NCI-H2196 treated with DMSO at 0.1 percent for 48 hours (cell line): Measurements from ENCODE around the gene NXN.
"Not testable (repeated sequence)": the region's sequence is repeated elsewhere in the genome, so short reads cannot be mapped to it uniquely, and the experiment has no call there.

Experiments used
- DNase-seq: peaks from one replicate; lab custom pipeline; 2025; ENCODE audit not compliant: unreplicated experiment; lab: John Stamatoyannopoulos, UW

Gene NXN

DNA sequence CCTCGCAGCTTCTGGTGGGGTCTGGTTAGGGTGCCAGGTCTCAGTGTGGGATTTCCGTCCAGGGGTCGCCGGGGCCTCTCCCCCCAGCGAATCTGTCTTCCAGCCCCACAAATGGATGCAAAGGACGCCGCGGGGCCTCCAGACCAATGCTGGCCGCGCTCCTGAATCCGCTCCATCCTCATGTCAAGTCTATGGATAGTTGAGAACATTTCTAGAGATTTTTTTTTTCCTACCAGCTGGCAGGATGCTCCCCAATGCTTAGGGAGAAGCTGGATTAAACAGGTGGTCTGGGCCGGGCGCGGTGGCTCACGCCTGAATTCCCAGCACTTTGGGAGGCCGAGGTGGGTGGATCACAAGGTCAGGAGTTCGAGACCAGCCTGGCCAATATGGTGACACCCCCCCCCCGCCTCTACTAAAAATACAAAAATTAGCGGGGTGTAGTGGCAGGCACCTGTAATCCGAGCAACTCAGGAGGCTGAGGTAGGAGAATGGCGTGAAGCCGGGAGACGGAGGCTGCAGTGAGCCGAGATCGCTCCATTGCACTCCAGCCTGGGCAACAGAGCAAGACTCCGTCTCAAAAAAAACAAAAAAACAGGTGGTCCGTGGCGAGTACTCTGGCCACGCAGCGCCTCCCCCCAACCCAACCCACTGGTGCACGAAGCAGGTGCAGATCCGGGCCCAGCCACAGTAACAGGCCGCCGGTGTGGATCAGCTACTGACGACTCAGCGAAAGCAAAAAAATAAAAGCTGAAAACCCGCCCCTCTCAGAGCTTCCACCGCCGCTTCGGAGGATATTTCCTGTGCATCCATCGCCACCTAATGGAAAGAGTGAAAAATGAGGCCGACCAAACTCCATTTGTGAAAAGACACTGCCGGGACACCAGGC, 1.1 kb upstream of the NXN start:
- DNase-seq, result peak; percentile 51

DNA sequence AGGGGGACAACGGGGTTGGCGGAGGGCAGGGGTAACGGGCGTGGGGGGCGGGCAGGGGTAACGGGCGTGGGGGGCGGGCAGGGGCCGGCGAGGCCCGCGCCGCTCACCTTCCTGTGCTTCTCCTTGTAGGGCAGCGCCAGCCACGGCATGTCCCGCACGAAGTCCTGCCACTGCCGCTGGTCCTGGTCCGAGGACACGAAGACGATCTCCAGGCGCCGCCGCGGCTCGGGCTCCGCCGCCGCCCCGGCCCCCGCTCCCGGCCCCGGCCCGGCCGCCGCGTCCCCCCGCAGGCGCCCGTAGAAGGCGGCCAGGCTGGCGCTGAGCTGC, 401 bp downstream of the NXN start:
- no peak for DNase-seq

DNA sequence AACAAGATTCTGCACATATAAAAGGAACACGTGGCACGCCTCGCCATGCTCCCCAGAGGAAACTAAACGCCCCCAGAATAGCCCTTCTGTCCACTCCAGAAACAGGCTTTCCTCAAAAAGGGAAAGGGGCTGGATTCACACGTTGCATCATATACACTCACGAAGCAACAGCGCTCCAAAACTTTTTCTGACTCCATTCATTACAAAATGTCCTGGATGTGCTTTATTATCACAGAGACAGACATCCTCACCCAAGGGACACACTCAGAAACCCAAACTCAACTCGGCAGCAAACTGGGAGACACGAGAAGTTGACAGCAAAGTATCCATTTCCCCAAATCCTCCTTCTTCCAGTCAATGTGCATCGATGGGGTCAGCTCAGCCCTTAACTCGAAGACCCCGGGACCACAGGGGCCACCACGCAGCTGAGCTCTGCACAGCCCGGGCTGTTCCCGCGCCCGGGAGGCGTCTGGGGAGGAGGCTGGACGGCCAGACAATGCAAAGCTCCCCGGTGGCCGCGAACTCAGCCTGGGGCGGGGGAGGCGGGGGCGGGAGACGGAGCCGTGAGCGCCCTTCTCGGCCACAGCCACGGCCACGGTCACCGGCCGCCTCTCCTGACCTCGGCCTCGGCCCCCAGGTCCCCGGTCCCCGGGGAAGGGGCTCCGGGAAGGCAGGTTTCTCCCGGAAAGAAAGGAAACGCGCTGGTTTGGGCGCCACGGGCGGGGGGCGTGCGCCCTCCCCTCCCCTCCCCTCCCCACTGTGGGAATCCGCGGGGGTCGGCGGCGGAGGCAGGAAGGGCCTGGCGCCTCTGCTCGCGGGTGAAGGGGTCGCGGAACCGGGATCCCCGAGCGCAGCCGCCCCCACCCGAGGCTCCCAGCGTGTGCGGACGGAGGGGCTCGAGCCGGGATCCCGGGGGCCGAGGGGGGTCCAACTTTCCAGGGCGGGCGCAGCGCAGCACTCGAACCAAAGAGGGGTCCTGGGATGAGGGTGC, 1.2 kb downstream of the NXN start:
- no peak for DNase-seq

DNA sequence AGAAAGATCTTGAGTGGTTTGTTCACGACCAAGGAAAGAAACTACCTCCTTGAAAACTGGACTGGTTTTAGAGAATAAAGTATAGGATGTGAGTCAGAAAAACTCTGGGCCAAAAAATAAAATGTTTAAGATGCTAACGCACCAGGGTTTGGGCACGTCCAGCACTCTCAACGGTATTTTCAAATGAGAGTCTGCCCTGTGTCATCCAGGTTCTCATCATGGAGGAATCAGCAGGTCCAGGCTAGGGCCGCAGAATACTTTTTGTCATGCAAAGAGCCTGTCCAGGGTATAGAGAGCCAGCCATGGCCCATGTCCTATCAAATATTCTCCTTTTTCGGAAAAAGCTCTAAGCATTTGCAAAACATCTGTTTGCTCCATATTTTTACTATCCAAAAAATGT, 2.4 kb downstream of the NXN start:
- DNase-seq, result no peak

DNA sequence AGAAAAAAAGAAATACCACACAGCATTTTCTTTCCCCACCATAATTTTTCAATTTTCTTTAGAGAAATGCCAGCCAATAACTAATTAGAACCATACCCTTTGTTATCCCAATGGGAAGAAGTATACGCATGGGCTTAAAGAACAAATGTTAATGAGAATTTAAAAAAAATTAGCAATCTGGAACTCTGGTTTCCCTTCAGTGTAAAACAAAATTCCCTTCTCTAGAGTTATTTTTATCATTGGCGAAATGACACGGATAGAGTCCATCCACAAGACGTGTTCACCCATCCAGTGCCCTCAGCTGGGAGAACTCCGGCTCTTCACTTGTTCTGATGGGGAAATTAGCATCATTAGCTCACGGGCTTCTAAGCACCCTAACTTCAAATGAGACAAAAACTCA, 3.3 kb downstream of the NXN start:
- no peak for DNase-seq

DNA sequence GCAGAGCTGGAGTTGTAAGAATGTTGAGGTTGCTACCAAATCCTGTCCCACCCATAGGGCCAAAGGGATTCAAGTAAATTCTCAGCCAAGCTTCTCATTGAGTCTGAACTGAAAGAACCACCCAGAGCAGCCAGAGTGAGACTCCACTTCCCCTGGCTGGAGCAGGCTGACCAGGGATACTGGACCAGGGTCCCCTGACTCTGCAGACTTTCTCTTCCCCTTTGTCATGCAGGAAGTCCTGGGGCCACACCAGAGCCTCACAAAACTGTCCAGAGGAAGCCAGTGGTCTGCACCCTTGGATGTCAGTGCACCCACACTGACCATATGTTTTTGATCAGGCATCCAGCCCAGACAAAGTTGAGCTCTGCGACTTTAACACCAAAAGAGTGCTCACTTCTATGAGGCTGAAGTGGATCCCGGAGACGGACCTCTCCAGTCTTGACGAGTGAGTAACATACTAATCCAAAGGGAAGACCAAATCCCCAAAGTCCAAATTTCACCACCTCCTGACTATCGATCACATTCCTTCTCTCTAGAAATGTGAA, 4.1 kb downstream of the NXN start:
- DNase-seq, result no peak

DNA sequence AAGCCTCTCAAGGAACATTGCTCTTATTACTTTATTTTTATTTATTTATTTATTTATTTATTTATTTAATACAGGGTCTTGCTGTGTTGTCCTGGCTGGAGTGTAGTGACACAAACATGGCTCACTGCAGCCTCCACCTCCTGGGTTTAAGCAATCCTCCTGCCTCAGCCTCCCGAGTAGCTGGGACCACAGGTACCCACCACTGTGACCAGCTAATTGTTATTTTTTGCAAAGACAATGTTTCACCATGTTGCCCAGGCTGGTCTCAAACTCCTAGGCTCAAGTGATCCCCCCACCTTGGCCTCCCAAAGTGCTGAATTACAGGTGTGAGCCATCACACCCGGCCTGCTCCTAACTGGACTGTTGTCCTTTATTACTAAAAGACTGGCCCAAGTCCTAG, 4.8 kb downstream of the NXN start:
- DNase-seq, result not testable (repeated sequence)

DNA sequence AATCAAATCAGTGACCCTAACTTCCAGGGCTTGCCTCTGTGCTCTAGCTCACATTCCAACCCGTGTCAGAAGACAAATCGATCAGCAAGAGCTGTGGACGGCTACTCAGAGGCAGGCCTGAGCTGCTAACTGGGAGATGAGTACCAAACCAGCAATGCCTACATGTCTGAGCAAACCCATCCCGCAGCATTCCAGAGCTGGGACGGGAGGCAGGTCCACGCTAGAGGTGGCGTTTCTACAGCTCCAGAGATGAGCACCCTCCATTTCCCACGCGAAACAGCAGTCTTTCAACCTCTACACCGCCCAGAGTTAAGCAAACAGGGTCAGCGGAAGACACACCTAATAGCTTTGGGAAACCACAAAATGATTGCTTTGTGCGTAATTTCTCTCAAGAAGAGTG, 6.5 kb downstream of the NXN start:
- DNase-seq, result no peak

DNA sequence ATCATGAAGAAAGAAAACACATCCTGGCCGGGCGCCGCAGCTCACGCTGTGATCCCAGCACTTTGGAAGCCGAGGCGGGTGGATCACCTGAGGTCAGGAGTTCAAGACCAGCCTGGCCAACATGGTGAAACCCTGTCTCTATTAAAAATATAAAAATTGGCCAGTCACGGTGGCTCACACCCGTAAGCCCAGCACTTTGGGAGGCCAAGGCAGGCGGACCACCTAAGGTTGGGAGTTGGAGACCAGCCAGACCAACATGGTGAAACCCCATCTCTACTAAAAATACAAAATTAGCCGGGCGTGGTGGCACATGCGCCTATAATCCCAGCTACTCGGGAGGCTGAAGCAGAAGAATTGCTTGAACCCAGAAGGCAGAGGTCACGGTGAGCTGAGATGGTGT, 7.7 kb downstream of the NXN start:
- DNase-seq, result not testable (repeated sequence)

DNA sequence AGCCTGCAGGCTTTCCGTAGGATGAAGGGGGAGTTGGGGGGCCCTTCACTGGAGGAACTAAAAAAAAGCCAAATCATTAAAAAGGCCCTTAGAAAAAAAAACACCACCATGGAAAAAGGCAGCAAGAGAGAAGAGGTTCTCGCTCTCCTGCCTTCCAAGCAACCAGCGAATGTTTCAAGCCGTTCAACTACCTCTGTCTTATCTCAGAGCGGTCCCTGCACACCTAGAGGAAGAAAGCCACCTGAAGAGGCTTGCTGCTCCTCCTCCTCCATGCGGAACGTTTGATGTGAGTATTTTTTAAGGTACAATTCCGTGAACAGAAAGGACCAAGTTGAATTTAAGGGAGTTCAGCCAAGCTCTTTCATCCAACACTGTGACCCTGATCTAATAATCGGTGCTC, 9.2 kb downstream of the NXN start:
- no peak for DNase-seq

DNA sequence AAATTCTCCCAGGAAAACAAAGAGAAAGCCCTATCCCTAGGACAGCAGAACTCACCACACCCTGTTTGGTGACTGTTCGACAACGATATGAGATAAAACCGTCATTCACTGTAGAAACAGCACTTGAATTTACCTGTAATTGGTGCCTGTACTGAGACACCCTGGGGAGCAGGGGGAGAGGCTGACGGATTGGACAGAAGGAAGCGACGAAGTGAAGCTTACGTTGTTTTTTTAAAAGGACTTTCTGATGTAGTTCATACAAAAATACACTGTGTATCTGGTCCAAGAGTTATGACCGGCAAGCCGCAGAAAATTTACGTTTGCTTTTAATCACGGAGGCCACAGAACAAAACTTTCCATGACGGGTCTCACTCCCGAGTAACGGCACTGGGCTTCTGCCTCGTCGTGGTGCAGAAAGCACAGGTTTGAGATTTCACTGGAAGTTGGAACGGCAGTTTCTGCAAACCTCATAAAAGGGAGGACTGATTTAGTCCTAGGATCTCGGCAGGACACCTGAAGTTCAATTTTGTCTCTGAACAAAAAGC, 9.7 kb downstream of the NXN start:
- DNase-seq, result no peak

DNA sequence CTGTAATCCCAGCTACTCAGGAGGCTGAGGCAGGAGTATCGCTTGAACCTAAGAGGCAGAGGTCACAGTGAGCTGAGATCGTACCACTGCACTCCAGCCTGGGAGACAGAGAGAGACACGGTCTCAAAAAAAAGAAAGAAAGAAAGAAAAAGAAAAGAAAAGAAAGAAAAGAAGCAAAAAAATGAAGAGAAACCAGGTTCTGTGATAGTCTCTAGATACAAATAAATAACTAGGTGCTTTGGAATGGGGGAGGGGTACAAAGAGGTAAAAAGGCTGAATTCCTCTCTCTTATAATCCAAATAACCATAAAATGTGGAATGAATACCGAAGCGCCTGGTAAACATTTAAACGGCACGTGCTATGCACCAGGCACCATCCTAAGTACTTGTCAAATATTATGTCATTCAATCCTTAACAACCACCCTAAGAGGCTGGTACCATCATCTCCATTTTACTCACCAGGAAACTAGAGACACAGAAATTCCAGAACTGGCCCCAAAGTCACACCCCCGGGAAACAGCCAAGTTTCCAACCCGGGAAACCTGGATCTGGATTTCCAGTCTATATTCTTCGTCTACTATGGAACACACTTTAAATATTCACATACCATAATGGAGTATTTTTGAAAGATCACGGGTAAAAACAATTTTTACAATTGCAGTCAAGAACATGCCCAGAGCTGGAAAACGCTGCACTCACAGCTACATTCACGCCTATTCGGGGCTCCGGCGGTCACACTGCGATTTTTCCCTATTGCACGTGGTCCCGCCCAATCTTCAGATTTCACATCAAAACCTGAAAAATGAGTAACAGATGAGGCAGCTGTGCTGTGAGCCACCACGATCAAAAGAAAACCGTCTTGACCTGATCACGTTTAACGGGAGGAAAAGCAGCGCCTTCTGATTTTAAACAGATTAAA, 10.5 kb downstream of the NXN start:
- no peak for DNase-seq

DNA sequence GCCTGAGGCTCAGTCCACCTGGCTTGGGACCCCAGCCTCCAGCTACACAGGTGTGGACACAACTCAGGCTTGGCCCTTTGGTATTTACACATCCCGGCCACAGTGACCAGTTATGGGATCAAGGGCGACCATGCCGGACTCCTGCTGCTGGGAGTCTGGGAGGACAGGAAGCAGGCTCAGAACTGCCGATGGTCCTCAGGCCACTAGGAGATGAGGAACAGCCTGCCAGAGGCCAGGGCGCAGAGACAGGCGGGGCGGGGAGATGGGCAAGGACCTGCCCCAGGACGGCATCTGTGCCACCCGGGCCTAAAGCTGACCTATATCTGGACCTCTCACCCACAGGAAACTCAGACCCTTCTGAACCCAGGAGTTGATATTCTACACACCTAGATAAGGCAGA, 12.5 kb downstream of the NXN start:
- no peak for DNase-seq

DNA sequence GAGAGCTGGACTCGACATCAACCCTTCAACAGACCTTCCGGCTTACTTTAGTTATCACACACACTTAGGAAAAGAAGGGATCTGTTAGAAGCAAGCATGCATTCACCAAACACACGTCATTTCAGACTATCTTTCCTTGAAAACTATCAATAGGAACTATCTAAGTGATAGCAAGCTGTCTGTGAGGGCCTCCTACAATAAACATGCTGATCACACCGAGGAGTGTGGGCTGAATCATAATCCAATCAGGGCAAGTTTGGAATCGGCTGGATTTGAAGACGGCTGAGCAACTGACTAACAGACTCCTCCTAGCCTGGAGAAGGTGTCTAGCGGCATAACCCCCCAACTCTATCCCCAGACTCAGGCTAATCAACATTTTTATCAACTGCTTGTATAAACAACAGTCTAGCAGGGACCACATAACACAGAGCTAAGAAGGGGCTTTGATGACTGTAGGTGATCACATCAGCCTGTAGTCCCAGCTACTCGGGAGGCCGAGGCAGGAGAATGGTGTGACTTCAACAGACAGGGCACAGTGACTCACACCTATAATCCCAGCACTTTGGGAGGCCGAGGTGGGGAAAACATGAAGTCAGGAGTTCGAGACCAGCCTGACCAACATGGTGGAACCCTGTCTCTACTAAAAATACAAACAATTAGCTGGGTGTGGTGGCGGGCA, 14.1 kb downstream of the NXN start:
- no peak for DNase-seq

DNA sequence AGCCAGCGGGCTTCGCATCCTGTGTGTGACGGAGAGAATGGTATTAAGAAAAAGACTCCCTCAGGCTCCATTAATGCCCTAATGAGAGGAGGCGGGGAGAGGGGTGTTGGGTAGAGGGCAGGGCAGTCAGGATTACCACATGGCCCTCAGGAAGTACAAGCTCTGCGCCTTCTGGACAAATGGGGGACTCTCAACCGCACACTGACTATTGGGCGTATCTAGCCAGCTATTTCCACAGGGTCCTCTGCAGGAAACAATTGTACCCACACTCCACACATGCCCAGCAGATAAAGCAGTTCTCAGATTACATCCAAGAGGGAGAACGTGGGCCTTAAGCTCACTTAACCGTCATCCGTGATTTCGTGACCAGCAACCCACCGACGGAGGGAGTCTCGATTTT, 14.7 kb downstream of the NXN start:
- DNase-seq, result no peak

DNA sequence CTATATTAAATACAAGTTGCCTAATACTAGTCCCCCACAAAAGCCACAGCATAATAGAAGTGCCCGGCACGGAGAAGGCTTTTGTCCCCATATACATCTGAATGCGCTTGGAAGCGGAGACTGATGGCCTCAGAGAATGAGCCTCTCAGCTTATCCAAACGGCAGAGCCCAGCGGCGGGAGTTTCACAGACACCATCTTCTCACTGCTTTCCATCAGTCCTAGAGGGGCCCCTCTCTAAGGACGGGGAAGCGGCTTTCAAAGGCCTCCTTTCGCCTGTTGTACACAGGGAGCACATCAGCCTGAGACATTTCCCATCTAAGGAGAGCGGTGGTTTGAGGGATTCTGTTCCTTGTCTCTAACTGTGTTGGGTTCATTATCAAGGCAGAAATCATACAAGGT, 16.9 kb downstream of the NXN start:
- DNase-seq, result no peak

DNA sequence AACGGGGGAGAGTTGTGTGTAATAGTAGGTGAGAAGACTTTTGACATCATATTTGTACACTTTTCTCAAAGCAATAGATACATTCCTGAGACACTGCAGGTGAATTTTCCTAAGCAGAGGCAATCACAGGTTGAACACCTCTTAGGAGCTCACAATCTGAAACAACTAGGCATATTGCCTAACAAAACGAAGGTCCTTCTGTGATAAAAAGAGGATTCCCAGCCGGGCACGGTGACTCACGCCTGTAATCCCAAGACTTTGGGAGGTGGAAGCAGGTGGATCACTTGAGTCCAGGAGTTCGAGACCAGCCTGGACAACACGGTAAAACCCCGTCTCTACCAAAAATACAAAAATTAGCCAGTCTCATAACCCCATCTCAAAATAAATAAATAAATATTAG, 17.4 kb downstream of the NXN start:
- DNase-seq, result no peak

DNA sequence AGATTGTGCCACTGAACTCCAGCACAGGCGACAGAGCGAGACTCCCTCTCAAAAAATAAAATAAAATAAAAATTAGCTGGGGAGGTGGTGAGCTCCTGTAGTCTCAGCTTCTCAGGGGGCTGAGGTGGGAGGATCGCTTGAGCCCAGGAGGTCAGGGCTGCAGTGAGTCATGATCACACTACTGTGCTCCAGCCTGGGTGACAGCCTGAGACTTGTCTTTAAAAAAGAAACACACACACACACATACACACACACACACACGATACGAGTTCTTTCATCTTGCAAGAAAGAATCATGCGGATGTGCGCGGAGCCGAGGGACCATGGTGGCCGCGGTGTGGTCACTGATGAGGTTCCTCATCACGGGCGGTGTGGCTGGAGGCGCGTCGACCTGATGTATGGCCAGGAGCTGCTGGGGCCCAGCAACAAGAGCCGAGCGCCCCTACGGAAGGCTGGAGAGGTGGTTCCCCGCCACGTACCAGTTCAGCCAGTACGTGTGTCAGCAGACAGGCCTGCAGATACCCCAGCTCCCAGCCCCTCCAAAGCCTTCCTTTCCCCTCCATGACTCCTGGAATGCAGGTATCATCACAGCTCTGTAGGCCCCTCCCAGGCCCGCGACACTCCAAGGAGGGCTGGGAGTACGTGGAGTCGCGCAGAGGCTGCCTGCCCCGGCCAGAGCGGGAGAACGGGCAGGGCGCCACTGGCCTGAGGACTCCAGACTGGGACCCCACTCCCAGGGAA, 20.7 kb downstream of the NXN start:
- DNase-seq, result no peak

DNA sequence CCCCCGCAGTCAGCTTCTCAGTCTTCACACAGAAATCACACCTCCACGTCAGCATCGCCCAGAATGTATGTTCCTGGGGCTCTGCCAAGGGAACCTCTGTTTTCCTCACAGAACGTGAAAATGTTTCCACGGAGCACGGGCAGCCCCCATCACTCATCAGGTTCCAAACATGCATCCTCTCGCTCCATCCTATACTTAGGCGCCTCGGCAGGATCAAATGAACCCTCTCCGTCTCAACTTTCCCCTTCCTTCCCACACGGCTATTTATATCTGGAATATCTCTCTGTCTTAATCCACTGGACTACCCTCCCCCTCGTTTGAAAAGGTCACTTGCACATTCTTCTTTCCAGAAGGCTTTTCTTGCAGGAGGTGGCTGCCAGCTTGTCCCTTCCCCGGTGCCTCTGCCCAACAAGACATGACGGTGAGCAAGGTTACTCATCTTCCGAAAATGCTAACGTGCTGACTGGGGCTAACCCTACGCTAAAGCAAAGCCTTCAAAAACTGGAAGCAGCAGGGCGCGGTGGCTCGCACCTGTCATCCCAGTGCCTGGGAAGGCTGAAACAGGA, 21.6 kb downstream of the NXN start:
- no peak for DNase-seq
